Forelimb muscle (tissue), 1 donor: ENCODE results near the gene CLEC18C. TPM values are rescaled to one million over a fixed set of nuclear protein-coding genes. Genes with fewer than 3 reads are reported as not detected.
"Not testable (repeated sequence)": the region's sequence is repeated elsewhere in the genome, so short reads cannot be mapped to it uniquely, and the experiment has no call there.

Source experiments
- DNase-seq: peaks from one replicate; pipeline ENCODE4 v3.0.0-alpha.2; 2013; ENCODE audit warnings: low read depth
- polyA plus RNA-seq: library from polyadenylated mRNA; unstranded; fragments of 120-200 nt; gene quantifications from one replicate; pipeline ENCODE4 v1.2.1, GENCODE V29; 2013; ENCODE audit not compliant: insufficient read length

CLEC18C gene
- polyA plus RNA-seq, 1 donor = 1.3 TPM

DNA sequence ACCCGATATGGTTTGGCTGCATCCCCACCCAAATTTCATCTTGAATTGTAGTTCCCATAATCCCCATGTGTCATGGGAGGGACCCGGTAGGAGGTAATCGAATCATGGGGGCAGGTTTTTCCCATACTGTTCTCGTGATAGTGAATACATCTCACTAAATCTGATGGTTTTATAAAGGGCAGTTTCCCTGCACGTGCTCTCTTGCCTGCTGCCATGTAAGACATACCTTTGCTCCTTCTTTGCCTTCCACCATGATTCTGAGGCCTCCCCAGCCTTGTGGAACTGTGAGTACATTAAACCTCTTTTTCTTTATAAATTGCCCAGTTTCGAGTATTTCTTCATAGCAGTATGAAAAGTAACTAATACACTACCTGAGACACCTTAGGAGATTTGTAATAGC lies 32.8 kb downstream of the CLEC18C start:
- DNase-seq = not testable (repeated sequence)

DNA sequence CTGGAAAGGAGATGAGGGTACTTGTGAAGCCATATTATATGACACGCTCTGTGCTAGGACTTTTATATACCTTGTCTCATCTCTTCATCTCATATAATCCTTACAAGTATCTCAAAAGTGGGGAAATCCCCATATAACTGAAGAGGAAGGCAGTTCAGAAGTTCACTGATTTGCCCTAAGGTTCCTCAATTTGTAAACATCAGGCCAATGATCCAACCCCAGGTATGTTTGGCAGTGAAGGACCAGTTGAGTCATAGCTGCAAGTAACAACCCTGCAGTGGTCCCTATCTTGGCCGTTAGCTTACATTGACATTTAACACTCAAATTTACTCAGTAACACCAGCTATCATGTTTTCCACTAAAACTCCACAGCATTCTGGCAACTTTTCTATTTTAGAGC lies 45.0 kb downstream of the CLEC18C start:
- DNase-seq = not testable (repeated sequence)

DNA sequence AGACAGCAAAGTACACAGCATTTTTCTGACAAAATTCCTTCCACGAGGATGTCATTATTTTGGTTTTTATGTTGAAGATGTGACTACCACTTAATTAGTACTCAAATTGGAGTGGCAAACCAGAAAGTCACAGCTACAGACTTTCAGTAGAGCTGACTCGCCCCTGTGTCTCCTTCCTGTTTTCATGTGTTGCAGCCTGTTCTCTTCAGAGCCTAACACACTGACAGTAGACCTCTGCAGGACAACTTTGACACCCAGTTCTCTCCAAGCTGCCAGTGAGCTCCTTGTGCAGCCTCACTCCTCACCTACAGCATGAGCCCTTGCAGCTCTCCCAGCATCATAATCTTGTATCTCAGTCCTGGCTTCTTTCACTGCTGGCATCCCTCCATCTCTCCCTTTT lies 49.0 kb downstream of the CLEC18C start:
- not testable (repeated sequence) for DNase-seq

DNA sequence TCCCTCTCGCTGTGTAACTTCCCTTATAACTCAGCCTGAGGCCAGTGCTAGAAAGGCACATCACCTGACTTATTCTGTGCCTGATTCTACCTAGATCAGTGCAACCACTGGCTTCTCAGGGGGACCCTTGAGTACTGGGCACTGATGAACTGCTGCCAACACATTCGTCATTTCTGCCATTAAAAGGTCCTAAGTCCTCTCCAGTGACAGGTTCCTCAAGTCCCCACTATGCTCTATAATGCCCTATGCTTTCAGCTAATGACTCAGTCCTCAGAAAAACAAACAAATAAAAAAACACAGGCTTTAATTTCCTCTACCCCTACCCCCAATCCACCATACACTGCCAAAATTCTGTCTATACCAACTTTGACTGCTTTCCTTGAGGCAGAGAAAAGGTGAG lies 49.6 kb downstream of the CLEC18C start:
- DNase-seq = not testable (repeated sequence)

DNA sequence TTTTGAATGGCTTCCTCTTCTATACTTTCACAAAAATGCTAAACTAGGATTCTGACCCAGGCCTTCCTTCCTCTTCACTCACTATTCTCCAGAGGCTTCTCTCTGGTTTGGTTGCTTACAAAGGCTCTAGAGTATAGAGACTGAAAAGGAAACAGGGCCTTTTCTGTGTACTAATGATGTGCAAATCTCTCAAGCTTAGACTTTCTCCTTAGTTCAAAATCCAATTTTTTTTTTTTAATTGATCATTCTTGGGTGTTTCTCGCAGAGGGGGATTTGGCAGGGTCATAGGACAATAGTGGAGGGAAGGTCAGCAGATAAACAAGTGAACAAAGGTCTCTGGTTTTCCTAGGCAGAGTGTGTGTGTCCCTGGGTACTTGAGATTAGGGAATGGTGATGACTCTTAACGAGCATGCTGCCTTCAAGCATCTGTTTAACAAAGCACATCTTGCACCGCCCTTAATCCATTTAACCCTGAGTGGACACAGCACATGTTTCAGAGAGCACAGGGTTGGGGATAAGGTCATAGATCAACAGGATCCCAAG lies 50.5 kb downstream of the CLEC18C start:
- DNase-seq = not testable (repeated sequence)

DNA sequence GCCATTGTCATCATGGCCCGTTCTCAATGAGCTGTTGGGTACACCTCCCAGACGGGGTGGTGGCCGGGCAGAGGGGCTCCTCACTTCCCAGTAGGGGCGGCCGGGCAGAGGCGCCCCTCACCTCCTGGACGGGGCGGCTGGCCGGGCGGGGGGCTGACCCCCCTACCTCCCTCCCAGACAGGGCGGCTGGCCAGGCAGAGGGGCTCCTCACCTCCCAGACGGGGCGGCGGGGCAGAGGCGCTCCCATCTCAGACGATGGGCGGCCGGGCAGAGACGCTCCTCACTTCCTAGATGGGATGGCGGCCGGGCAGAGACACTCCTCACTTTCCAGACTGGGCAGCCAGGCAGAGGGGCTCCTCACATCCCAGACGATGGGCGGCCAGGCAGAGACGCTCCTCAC lies 51.1 kb downstream of the CLEC18C start:
- not testable (repeated sequence) for DNase-seq

DNA sequence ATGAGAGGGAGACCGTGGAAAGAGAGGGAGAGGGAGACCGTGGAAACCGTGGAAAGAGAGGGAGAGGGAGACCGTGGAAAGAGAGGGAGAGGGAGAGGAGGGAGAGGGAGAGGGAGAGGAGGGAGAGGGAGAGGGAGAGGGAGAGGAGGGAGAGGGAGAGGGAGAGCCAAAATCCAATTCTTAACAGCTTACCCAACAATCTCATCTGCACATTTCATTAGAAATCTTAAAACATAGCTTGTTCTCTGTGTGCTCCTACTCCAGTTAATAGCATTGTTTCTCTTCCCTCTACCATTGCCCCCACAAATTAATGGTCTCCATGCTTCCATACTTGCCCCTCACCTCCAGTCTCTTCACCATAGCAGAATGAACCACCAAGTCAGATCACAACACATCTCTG lies 51.8 kb downstream of the CLEC18C start:
- DNase-seq = not testable (repeated sequence)

DNA sequence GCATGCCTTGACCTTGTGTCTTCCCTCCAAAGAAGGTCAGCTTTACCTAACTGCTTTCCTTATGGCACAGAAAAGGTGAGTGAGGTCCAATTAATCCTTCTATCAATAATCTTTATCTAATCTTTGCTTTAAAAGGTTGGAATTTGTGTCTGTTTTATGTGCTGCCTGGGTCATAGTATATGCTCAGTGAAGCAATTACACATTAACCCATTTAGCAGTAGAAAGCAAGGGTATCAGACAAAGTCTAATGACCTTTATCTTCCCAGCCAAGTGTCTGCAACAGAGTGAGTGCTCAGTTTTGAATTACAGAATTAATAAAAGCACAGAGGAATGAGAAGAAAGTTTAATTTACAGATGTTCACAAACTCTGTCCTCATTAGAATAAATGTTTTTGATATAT lies 52.4 kb downstream of the CLEC18C start:
- not testable (repeated sequence) for DNase-seq

DNA sequence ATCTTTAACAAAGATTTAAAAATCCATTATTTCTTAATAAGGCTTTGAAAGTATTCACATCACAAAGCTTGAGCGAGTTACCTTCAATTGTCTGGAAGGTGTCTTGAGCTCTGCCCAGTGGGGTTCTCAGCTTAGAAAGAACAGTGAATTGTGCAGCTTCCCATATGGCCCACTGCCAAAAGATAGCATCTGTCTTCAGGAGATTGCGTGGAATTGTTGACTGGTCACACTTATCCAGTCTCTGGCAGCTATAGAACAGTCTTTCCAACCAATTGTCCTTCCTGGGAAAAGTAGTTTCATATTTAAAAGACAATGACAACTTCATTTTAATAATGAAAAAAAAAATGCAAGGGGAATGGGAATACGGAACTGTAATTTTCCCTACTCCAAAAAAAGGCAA lies 58.2 kb downstream of the CLEC18C start:
- DNase-seq = not testable (repeated sequence)

Other genes with a start within 250 kb of the CLEC18C start
- gene CLEC18A, start 222.5 kb upstream of the CLEC18C start, polyA plus RNA-seq = 0.46 TPM
- gene PDPR, start 59.5 kb upstream of the CLEC18C start, polyA plus RNA-seq = 24.5 TPM
- 14.2 TPM for gene EXOSC6, start 78.2 kb downstream of the CLEC18C start, polyA plus RNA-seq
- 60.2 TPM for gene AARS1, start 115.7 kb downstream of the CLEC18C start, polyA plus RNA-seq
- 19.9 TPM for gene DDX19B, start 125.4 kb downstream of the CLEC18C start, polyA plus RNA-seq
- gene DDX19A, start 173.1 kb downstream of the CLEC18C start, polyA plus RNA-seq = 33.9 TPM